ENCODE measurements around the gene ASCC3.

The ASCC3 gene

DNA sequence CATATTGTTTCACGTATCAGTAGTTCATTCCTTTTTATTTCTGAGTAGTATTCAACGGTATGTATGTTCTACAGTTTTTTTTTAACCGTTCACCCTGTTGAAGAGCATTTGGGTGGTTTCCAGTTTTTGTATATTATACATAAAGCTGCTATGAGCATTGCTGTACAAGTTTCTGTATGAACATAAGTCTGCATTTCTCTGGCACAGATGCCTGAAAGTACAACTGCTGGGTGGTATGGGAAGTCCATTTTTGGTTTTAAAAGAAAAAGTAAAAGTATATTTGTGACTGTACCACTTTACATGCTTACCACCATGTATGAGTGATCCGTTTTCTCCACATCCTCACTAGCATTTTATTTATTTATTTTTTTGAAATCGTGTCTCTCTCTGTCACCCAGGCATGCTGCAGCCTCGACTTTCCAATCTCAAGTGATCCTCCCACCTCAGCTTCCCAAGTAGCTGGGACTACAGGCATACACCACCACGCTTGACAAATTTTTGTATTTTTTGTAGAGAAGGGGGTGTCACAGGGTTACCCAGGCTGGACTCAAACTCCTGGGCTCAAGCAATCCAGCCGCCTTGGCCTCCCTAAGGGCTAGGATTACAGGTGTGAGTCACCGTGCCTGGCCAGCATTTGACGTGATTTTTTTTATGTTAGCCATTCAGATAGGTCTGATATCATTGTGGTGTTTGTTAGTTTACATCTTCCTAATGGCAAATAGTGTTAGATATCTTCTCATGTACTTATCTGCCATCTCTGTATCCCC is 405.4 kb downstream of the ASCC3 start:
- Histone ChIP-seq H3K9me3 (no peaks in the 10 kb centered on the region), H3K36me3 (no peaks in the 10 kb centered on the region), H3K4me3 (no peak overlapping the region), H3K27ac (no peak overlapping the region), H3K4me1 (no peaks in the 10 kb centered on the region), H3K27me3 (peaks cover 0 to 23% of the 10 kb centered on the region in 2 donors)
- intact Hi-C loops (cut with DNase I; ENCODE audit: low total_unique reads) = no loop called here
- DNase-seq = no peak
- TF ChIP-seq, protein P1, sequence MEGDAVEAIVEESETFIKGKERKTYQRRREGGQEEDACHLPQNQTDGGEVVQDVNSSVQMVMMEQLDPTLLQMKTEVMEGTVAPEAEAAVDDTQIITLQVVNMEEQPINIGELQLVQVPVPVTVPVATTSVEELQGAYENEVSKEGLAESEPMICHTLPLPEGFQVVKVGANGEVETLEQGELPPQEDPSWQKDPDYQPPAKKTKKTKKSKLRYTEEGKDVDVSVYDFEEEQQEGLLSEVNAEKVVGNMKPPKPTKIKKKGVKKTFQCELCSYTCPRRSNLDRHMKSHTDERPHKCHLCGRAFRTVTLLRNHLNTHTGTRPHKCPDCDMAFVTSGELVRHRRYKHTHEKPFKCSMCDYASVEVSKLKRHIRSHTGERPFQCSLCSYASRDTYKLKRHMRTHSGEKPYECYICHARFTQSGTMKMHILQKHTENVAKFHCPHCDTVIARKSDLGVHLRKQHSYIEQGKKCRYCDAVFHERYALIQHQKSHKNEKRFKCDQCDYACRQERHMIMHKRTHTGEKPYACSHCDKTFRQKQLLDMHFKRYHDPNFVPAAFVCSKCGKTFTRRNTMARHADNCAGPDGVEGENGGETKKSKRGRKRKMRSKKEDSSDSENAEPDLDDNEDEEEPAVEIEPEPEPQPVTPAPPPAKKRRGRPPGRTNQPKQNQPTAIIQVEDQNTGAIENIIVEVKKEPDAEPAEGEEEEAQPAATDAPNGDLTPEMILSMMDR (IDR thresholded peaks at IDR 0.05) = no peak

DNA sequence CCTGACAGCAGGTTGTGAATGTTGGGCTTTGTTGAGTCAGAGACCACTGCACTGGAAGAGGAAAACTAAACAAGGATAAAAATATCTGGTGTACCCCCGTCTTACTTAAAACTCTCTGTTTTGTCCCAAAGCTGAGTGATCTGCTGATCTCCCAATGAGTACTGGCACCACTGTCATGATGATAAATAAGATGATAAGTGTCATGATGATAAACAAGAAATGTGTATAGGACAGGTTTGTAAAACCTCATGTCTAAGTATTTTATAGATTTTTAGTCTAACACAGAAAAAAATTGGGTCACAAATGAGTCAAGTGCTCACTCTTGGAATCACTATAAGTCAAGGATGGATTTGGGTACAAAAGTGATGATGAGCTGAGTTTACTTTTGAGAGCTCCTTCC is 407.9 kb downstream of the ASCC3 start:
- H3K4me1 ChIP-seq = no peaks in the 10 kb centered on the region
- no peak for DNase-seq
- H3K27ac ChIP-seq = no peak overlapping the region
- H3K4me3 ChIP-seq = no peak overlapping the region
- H3K9me3 ChIP-seq = no peaks in the 10 kb centered on the region
- H3K36me3 ChIP-seq = no peaks in the 10 kb centered on the region
- H3K27me3 ChIP-seq = peaks cover 0 to 49% of the 10 kb centered on the region in 2 donors
- intact Hi-C loops (cut with DNase I; ENCODE audit: low total_unique reads) = no loop called here
- TF ChIP-seq, protein P1 (IDR thresholded peaks at IDR 0.05) = no peak

- H3K27me3 ChIP-seq = peaks cover 0 to 54% of the 10 kb centered on the region in 2 donors
- intact Hi-C loops (cut with DNase I; ENCODE audit: low total_unique reads) = no loop called here
- H3K4me3 ChIP-seq = no peak overlapping the region
- TF ChIP-seq, protein P1 (IDR thresholded peaks at IDR 0.05) = no peak
- peaks cover 0 to 2% (median under 1%) of the 10 kb centered on the region in 4 donors for H3K4me1 ChIP-seq
- no peak for DNase-seq
- no peaks in the 10 kb centered on the region for H3K9me3 ChIP-seq
- H3K36me3 ChIP-seq = no peaks in the 10 kb centered on the region
- H3K27ac ChIP-seq = no peak overlapping the region
Measured at GRCh38 chr6:100472674-100473073, 408.5 kb downstream of the ASCC3 start.

GRCh38 chr6:100470422-100471120 is 410.6 kb downstream of the ASCC3 start:
- Histone ChIP-seq H3K36me3 (no peaks in the 10 kb centered on the region), H3K9me3 (no peaks in the 10 kb centered on the region), H3K27ac (no peak overlapping the region), H3K4me1 (peaks cover 0 to 12% (median 6%) of the 10 kb centered on the region in 4 donors), H3K4me3 (no peak overlapping the region), H3K27me3 (peaks cover 0 to 73% of the 10 kb centered on the region in 2 donors)
- intact Hi-C loops (cut with DNase I; ENCODE audit: low total_unique reads) = no loop called here
- TF ChIP-seq, protein P1 (IDR thresholded peaks at IDR 0.05) = no peak
- DNase-seq = no peak

- Histone ChIP-seq H3K4me1 (peaks cover 0 to 23% (median 14%) of the 10 kb centered on the region in 4 donors), H3K36me3 (no peaks in the 10 kb centered on the region), H3K4me3 (no peak overlapping the region), H3K27me3 (peaks cover 0 to 85% of the 10 kb centered on the region in 2 donors), H3K9me3 (no peaks in the 10 kb centered on the region), H3K27ac (no peak overlapping the region)
- intact Hi-C loops (cut with DNase I; ENCODE audit: low total_unique reads) = no loop called here
- DNase-seq = no peak
- TF ChIP-seq, protein P1 (IDR thresholded peaks at IDR 0.05) = no peak
Measured at GRCh38 chr6:100469101-100469859, 411.8 kb downstream of the ASCC3 start.

Data from tibial artery (tissue), 4 donors.